HG02938 (cell line): ENCODE data around the gene DRD2.

Experiments
- ATAC-seq: cut with Tn5 transposase; IDR thresholded peaks from one replicate; pipeline ENCODE4 v1.9.1; 2021; ENCODE audit warnings: mild to moderate bottlenecking, moderate library complexity; ENCODE audit not compliant: unreplicated experiment

DRD2 gene

GRCh38 chr11:113487622-113488021, 12.4 kb upstream of the DRD2 start:
- ATAC-seq: no peak

GRCh38 chr11:113484223-113484622, 9.0 kb upstream of the DRD2 start:
- no peak for ATAC-seq

DNA sequence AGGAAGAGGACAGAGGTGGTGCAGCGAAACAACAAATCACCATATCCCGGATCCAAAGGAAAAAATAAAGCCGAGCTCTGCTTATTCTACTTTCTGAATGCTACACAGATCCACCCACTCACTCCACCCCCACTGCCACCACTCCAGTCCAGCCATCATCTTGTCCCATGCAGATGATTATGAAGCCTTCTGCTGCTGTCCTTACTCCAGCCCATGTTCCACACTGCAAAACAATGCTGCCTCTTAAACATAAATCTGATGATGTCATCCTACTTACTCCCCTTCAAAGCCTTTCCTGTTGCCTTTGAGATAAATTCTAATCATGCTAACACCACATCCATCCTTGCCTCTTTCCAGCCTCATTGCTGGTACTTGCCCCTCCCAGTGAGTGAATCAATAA, 6.5 kb upstream of the DRD2 start:
- no peak for ATAC-seq

DNA sequence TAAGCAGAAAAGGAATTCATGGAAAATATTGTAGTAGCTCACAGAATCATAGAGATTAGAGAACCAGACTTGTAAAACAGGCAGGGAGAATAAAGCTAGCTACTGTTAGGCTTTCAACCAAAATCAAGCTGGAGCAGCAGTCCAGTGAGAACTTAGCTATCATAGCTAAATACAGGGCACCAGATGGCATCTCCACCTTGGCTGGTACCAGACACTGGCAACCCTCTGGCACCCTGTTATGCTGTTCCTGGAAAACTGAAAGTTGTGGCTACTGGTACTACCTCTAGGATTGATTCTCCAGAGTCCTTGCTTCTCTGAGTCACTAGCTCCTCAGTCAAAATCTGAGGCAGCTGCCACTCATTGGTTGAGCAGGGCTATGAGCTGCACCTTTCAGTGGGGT, 6.0 kb upstream of the DRD2 start:
- no peak for ATAC-seq

DNA sequence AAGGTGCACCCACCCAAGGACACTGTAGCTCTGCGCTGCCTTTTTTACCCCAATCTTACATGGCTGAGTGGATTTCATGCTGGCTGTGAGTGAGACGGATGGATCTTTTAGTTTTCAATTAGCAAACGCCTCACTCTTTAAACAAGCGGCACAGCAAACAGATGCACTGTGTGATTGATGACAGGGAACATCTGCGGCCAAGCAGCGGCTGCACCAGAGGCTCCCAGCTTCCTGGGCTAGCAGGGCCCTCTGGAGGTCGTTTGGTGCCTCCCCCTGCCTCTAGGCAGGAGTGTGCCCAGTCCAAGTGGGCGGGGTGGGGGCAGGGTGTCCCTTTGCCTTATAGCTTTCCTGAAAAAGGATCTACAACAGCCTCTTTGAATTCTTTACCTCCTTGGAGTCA, 2.1 kb upstream of the DRD2 start:
- ATAC-seq: no peak

GRCh38 chr11:113476553-113476952, 1.4 kb upstream of the DRD2 start:
- no peak for ATAC-seq

DNA sequence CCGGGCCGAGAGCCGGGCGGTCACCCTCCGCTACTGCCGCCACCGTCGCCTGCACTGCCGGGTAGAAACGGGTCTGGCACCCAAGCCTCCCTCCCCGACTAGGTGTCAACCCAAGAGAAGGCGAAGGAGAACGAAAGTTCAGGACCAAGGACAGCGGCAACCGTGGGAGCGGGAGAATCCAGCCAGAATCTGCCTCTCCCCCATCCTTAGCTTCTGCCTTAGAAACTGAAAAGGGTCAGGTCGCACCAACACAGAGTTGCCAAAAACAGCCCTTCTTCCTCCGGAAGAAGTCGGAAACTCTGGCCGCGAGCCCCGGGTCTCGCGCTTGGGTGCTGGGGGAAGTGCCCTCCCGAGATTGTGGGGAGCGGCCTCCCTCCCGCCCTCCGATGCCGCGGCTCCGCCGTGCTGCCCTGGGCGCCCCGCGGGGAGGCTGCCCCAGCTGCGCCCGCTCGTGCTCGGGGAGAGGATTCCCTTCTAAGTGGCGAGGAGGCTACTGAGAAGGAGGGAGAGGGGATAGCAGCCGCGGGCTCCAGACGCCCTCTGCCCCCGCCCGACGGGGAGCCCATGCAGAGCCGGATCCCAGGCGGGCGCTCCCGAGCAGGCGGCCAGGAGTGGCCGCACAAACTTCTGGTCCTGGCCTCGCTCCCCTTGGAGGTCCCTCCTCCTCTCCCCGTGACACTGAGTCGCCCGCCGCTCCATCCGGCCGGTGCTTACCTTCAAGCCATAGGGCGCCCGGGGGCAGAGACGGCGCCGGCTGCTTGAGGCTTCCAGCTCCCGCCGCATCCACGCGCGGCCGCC, 637 bp downstream of the DRD2 start:
- ATAC-seq: no peak

DNA sequence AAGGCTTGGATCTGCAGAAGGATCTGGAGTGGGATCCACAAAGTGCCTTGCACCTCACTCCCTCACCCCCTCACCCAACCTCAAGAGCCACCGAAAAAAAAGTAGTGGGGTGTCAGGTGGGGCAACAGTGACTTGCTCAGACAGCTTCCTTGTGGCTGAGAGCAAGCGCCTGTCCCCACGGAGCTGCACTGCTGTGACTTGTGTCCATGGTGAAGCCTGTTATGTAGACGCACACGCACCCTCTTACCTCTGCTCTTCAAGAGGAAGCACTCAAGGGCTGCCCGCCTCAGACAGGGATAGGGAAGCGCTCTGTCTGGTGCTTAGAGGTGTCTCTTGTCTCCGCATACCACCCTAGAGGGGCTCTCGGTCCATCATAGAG, 1.2 kb downstream of the DRD2 start:
- no peak for ATAC-seq

- no peak for ATAC-seq
These were observed 2.7 kb downstream of the DRD2 start for GRCh38 chr11:113472471-113472870.

DNA sequence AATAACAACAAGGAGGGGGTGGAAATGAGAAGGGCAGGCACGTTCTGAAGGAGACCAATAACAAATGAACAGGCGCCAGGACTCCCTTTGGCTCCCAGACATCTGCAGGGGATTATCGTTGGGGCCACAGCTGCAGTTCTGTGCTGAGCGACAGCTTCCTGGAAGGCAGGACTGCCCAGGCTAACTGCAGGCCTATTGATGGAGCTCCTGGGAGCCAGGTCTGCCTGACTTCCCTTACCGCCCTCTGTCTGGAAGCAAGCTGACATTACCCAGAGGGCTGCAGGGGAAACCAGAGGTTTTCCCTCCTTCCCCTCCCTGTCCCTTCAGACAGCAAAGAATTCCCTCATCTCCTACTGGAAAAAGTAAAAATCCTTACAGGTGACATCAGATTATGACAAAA, 5.0 kb downstream of the DRD2 start:
- no peak for ATAC-seq

- ATAC-seq: no peak
These were observed 6.4 kb downstream of the DRD2 start for GRCh38 chr11:113468726-113469345.

GRCh38 chr11:113467545-113467944, 7.7 kb downstream of the DRD2 start:
- no peak for ATAC-seq

DNA sequence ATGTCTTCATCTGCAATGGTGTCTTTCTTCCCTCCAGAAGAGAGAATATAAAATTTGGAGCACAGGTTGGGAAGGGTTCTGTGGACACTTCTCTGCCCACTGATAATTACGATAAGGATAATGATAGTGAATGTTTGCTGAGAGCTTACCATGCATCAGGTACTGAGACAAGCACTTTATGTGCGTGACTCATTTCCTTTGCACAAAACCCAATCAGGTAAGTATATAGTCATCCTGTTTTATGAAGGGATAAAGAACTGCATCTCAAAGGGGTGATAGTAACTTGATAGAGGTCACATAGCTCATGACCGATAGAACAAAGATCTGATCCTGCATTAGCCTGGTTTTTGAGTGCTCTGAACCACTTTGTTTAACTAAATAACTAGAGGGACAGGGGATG, 9.4 kb downstream of the DRD2 start:
- no peak for ATAC-seq

GRCh38 chr11:113464416-113464815, 10.8 kb downstream of the DRD2 start:
- ATAC-seq: no peak

GRCh38 chr11:113462830-113463229, 12.4 kb downstream of the DRD2 start:
- ATAC-seq: no peak

- no peak for ATAC-seq
These were observed 13.6 kb downstream of the DRD2 start for GRCh38 chr11:113461639-113462038.

DNA sequence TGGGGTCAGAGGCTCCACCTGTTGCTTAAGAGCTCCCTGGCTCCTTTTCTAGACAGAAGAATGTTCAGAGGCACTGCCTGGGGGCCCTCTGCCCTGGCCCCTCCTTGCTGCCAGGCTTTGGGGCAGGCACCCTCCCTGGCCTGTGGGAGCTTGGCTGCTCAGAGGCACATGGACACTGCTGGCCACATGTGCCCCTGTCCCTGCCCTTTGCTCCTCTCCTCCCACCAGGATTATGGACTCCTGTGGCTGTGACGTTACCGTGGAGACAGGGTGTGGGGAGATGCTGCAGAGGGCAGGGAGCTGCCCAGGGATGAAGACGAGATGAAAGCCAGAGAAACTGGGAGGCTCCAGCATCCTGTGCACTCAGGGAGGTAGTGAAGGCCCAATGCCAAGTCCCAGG, 14.7 kb downstream of the DRD2 start:
- no peak for ATAC-seq

DNA sequence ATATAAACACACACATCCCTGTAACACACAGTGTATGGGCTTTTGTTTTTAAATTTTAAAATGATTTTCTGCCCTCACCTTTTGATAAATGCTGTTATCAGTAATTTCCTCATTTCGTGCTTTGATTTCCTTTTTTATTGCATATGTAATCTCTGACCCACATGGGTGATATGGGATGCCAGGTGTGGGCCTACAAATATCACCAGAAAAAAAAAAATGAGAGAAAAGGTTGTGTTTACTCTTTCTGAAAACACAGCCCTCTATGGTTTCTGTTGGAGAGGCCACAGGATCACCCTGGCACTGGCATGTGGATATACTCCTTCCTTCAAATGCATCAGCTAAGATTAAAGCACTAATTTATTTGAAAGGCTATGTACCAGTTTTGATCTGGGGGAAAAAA, 17.0 kb downstream of the DRD2 start:
- ATAC-seq: no peak

DNA sequence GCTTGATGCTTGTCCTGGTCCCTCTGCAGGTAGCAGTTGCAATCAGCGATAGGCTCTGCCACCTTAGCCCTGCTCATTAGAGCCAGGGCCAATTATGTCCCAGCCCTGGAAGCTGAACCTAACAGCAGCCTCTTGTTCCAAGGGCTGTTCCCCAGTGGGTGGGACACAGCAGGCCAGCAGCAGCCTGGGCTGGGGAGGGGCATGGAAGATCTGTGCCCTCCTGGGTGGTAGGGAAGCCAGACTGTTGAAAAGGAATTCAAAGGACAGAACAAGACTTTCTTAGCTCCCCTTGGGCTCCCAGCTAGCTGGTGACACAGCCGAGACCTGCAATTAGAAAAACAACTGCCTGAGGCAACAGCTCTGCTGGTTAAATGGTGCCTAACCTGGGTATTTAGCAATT, 17.4 kb downstream of the DRD2 start:
- ATAC-seq: no peak

DNA sequence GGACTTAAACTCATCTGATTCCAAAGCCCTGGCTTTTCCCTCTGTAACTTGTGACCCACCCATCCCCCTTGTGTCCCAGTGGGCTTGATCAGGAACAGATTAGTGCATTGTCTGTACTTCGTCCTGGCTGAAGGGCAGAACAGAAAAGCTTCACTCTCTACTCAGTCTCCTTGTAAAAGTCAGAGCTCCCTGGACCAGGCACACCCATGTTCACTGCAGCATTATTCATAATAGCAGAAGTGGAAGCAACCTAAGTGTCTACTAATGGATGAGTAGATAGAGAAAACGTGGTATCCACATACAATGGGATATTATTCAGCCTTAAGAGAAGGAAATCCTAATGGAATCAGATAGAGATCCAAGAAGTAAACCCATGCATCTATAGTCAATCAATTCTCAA, 20.7 kb downstream of the DRD2 start:
- no peak for ATAC-seq

DNA sequence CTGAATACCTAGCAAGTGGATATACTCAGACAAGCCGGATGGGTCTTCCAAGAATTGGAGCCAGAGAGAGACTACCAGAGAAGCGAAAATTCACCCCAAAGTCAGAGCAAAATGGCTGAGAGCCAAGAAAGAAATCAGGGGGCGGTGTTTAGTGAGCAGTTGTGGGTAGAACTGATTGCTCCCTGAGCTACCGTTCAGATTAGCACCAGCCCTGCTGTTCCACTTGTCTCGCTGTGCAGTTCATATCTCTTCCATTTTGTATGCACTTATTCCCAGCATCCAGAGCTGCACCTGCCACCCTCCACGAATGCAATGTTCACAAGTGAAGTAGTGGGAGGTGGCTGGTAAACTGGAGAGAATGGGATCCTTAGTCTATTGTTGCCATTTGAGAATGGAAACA, 25.5 kb downstream of the DRD2 start:
- no peak for ATAC-seq

- ATAC-seq: no peak
These were observed 26.9 kb downstream of the DRD2 start for GRCh38 chr11:113448316-113448677.
